ENCODE measurements around the gene SLC44A3.

The SLC44A3 gene, protein sequence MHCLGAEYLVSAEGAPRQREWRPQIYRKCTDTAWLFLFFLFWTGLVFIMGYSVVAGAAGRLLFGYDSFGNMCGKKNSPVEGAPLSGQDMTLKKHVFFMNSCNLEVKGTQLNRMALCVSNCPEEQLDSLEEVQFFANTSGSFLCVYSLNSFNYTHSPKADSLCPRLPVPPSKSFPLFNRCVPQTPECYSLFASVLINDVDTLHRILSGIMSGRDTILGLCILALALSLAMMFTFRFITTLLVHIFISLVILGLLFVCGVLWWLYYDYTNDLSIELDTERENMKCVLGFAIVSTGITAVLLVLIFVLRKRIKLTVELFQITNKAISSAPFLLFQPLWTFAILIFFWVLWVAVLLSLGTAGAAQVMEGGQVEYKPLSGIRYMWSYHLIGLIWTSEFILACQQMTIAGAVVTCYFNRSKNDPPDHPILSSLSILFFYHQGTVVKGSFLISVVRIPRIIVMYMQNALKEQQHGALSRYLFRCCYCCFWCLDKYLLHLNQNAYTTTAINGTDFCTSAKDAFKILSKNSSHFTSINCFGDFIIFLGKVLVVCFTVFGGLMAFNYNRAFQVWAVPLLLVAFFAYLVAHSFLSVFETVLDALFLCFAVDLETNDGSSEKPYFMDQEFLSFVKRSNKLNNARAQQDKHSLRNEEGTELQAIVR

DNA sequence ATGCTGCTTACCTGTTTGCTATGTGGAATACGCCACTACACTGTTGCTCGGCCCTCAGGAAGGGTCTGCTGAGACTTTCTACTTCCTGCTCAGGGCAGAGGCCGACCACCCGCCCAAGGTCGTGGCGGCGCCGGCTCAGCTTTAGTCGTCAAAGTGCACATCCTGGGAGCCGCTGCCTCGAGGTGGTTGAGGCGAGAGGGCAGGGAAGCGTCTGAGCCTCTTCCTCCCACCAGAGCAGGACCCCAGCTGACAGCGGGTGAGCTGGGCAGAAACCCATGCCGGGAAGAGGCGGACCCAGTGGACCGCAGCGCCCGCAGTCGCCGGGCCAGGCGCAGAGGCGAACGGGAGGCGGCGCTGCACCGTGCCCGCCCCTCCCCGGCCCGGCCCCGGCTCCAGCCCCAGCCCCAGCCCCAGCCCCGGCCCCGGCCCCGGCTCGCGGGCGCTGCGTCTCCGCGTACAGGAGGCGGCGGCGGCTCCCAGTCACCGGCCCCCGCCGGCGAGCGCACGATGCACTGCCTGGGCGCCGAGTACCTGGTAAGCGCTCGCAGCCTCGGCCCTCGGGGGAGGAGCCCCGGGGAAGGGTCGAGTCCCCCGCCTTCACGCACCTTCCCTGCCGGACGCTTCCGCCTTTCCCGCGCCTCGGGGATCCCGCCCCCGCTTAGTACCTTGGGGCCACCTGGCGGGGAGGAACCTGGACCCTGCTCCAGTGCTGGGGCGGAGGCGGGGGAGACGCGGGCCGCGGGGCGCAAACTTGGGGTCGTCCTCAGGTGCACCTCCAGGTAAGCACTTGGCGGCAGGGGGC lies at the start of gene SLC44A3:
Gene SLC44A3, plus strand, starts transcription at position 413 of the 802 bp plus-strand sequence. Its CDS starts 95 bp downstream, at position 508.
- DNase-seq (ENCODE audit: low spot score), result peak; percentile 59

DNA sequence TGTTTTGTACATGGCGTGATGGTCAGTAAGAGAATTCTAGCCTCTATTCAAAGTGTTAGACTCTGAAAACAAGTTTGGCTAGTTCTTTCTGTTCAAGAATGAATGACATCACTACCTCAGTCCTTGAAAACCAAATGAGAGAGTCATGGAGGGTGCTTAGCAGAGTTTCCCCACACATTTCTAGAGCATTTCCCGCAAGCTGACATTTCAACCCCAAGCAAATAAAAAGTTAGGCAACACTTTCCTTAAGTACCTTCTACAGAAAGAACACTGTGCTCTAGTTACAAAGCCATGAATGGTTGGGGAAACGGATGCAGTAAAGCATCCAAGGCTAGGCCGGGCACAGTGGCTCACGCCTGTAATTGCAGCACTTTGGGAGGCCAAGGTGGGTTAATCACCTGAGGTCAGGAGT lies 47.9 kb upstream of the SLC44A3 start:
- DNase-seq (ENCODE audit: low spot score), result peak; percentile 64

DNA sequence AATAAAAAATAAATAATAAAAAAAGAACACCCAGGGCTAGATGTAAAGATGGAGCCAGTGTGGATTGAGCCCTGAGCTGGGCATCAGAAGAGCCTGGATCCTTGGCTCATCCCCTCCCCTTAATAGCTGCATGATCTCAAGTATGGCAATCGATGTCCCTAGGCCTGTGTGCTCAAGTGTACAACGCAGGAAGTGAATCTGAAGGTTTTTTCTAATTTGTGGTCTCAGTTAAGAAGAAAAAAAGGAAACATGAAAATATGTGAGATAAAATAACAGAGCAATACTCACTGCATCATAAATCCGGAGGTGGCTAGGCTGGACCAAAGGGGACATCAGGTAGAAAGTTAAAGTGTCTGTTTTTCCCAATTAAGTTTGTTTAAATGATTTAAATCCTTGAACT lies 47.3 kb upstream of the SLC44A3 start:
- no peak for DNase-seq (ENCODE audit: low spot score)

DNA sequence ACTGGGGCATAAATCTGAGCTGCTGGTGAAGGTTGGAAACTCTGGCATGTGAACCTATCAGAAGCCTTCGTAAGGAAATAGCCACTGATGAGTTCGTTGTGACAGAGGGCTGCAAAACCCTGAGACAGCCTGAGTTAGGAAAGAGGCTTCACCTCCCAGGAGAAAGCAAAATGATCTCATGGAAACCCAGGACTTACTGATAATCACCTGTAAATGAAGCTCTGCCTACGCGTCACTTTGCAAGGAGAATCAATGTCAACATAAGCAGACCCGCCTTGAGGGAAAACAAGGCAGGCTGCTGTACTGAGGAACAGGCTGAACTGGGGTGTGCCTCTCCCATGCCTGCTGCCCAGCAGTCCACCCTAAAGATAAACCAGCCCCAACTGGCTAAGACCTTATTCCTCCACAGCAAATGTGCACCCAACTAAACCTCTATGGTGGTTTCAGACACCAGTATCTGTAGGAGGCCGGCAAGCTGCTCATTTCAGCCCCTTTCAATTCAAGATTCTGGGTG lies 46.8 kb upstream of the SLC44A3 start:
- DNase-seq (ENCODE audit: low spot score), result peak; percentile 31

GRCh38 chr1:94773931-94774422 lies 46.2 kb upstream of the SLC44A3 start:
- DNase-seq (ENCODE audit: low spot score), result peak; percentile 93

GRCh38 chr1:94776474-94776873 lies 43.7 kb upstream of the SLC44A3 start:
- DNase-seq (ENCODE audit: low spot score), result no peak

GRCh38 chr1:94777281-94777680 lies 42.9 kb upstream of the SLC44A3 start:
- DNase-seq (ENCODE audit: low spot score), result no peak

- DNase-seq (ENCODE audit: low spot score), result no peak
Measured at GRCh38 chr1:94778808-94779207, 41.3 kb upstream of the SLC44A3 start.

DNA sequence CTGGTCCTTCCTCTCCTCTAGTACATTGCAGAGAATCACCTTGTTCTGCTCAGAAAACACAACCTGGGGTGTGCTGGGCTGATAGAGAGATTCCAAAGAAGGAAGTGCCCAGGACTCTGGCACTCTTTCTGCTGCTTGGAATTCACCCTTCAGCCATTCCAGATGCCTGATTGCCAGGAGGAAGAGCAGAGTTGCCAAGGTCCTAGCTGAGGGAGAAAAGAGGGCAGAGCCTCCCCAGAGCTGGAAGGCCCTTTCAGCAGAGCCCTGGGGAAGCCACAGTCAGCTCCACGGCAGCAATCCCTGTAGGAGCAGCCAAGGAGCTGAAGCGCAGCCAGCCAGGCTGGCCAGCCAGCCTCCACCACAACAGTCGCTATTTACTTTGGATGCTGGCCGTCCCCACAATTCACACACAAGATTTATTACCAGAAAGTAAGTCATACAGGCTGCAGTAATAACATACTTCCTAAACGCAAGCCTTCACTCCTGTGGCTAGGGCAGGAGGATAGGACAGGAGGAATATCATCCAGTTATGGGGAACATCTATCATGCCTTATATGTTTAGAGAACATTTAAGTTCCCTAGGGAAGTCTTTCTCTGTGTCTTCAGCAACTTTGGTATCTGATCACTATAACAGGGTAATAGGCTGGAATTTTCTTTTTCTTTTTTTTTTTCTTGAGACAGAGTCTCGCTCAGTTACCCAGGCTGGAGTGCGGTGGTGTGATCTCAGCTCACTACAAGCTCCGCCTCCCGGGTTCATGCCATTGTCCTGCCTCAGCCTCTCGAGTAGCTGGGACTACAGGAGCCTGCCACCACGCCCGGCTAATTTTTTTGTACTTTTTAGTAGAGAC lies 36.6 kb upstream of the SLC44A3 start:
- peak; percentile 61 for DNase-seq (ENCODE audit: low spot score)

GRCh38 chr1:94784190-94784515 lies 36.0 kb upstream of the SLC44A3 start:
- no peak for DNase-seq (ENCODE audit: low spot score)

DNA sequence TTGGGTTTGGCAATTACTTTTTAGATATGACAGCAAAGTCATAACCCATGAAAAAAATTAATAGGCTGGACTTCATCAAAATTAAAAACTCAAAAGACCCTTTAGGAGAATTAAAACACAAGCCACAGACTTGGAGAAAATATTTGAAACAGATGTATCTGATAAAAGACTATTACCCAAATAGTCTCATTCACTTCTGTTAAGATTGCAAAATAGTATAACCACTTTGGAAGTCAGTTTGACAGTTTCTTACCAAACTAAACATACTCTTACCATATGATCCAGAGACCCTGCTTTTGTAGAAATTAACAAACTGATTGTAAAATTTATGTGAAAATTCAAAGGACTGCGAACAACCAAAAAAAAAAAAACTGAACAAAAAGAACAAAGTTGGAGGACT lies 32.5 kb upstream of the SLC44A3 start:
- DNase-seq (ENCODE audit: low spot score), result no peak

GRCh38 chr1:94790246-94790645 lies 29.9 kb upstream of the SLC44A3 start:
- DNase-seq (ENCODE audit: low spot score), result no peak

DNA sequence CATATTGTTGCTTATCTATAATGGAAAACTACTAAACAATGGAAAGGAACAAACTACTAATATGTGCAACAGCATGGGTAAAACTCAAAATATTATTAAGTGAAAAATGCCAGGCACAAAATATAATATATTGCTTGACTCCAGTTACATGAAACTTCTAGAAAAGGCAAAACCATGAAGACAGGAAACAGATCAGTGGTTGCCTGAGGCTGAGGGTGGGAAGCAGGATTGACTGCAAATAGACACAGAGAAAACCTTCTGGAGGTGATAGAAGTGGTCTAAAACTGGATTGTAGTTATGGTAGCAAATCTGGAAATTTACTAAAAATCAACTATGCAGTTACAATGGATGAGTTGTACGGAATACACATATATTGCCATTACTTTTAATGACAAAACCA lies 29.5 kb upstream of the SLC44A3 start:
- no peak for DNase-seq (ENCODE audit: low spot score)

DNA sequence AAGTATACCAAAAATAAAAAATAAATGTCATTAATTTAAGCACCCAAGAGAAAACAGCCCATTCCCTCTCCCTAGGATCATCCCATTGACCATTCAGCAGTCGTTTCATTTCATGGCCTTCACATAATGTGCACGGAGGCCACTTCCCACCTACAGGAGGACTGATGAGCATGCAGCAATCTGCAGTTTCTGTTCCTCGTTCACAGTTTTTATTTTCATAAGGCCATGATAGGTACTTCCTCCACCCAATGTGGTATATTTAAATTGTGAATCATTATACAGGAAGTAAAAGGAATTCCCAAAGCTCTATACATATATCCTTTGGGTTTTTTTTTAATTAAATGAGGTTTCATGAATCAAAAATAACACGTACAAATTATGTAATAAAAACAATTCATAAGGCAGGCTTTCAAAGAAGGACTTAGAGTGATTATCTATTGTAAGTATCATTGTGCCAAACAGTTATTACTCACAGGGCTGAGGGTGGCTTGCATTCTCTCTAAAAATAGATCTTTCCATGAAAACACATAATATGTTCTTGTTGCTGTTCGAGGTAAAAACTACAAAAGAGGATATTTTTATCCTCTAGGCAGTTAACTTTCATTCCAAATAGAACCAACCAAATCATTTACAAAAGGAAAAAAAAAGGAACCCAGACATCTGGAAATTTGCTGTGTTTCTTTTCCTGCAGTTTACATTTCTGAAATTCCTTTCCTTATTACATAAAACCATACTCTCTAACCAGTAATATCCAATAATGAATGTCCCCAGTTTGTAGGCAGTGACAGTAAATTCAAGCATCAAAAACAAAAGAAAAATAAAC lies 27.5 kb upstream of the SLC44A3 start:
- peak; percentile 80 for DNase-seq (ENCODE audit: low spot score)

DNA sequence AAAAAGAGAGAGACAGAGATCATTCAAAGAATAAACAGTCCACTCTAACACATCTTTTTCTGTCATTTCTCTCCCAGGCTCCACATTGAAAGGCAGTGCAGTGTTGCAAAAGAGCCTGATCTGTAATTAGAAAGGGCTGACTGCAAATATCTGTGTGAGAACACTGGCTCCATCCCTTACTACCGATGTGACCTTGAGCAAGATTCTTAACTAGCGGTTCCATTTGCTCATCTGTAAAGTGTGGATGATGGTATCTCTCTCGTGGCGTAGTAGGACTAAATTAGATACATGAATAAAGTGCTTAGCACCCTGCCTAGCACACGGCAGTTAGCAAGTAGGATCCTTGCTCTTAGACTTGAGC lies 26.9 kb upstream of the SLC44A3 start:
- DNase-seq (ENCODE audit: low spot score), result no peak

- DNase-seq (ENCODE audit: low spot score), result no peak
Measured at GRCh38 chr1:94795434-94795833, 24.7 kb upstream of the SLC44A3 start.

GRCh38 chr1:94796266-94796665 lies 23.9 kb upstream of the SLC44A3 start:
- peak; percentile 40 for DNase-seq (ENCODE audit: low spot score)

GRCh38 chr1:94797291-94797690 lies 22.9 kb upstream of the SLC44A3 start:
- no peak for DNase-seq (ENCODE audit: low spot score)

DNA sequence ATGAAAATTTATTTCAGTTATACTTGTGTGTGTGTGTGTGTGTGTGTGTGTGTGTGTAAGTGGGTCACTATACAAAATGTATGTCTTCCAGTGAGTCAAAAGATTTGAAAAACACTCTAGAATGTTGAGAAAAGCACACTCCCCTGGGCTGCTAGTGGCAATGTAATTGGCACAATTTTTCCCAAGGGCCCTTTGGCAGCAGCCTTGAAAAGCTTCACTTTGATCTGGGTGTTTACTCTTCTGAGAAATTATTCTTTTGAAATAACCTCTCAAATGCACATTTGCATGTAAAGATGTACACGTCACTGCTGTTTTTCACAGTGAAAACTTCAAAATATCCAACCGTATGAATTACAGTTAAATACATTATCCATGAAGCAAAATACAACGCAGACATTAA lies 22.1 kb upstream of the SLC44A3 start:
- no peak for DNase-seq (ENCODE audit: low spot score)

DNA sequence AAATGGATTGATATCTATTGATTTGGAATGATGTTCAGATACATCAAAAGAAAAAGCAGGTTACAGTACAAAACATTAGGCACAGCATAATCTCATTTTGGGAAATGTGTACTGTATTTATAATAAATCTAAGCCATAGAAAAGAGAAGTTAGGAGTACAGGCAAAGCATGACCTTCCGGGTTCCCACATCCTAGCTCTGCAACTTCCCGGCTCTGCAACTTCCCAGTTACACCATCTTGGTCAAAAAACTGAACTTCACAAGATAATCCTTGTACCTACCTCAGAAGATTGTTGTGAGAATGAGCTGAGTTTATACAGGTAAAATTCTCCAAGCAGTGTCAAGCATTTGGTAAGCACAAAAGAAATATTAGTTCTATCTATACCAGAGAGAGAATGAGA lies 21.7 kb upstream of the SLC44A3 start:
- DNase-seq (ENCODE audit: low spot score), result no peak

GRCh38 chr1:94799206-94799605 lies 21.0 kb upstream of the SLC44A3 start:
- DNase-seq (ENCODE audit: low spot score), result peak; percentile 16

Data from kidney tubule cell (primary cell).